SK-N-MC (cell line): ENCODE measurements around the gene PACRG.

ENCODE experiments used
- EZH2 ChIP-seq: fragments of 200-600 bp; sonication (generic); IDR thresholded peaks from one replicate; pipeline ENCODE4 v1.6.1; 2017; ENCODE audit warnings: antibody characterized with exemption
- POLR2AphosphoS5 ChIP-seq: IDR thresholded peaks from 2 replicates; pipeline ENCODE4 v1.6.1; 2012; ENCODE audit warnings: mild to moderate bottlenecking, low read depth, low read length, borderline replicate concordance

DNA sequence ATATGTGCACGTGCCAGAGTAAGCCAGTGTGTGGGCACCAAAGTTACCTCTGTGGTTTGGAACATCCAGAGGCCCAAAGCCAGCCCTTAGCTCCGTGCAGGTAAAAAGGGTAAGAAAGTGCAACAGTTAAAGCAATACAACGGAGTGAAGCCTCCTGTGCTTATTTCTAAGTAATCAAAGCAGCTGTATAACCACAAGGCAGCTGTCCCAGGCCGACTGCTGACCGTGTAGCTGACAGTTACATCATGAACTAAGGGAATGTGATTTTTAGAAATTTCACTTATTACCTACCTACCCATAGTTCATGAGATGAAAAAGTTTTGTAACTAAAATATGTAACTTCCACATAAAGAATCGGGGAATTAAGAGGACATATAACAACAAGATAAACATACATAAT is 565.5 kb downstream of the PACRG start:
- TF ChIP-seq EZH2 (no peak), POLR2AphosphoS5 (no peak)
